Measurements from ENCODE around the gene FOXE1. TPM values are rescaled to one million over a fixed set of nuclear protein-coding genes. Genes with fewer than 3 reads are reported as not detected.

The FOXE1 gene
- total RNA-seq, 1 experiment from 2014 or later = not detected

DNA sequence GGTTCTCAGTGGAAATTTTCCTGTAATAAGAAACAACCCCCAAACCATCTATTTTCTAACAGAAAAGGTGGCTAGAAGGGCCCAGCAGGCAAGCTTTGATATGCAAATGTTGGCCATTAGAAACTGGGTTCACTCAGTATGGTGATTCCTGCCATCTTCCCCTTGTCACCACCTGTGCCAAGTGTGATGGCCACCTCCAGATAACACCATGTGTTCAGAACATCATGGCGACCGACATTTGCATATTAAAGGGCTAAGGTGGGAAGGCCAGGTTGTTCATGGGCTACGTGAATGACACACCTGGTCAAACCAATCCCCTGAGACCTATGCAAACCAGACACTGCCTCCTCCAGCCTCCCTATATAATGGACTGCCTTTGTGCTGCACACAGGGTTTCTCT lies 20.4 kb downstream of the FOXE1 start:
- Mint-ChIP-seq H3K27me3 (ENCODE audit: low read depth) (peaks cover 53% of the 10 kb centered on the region), H3K4me1 (peaks cover 18 to 22% of the 10 kb centered on the region in 2 experiments), H3K36me3 (ENCODE audit: insufficient read depth in 1 of 3, low read depth in 3 of 3) (no peaks in the 10 kb centered on the region; a peak in 1 of 7 replicates), H3K4me3 (no peak overlapping the region), H3K9me3 (peaks cover 2 to 4% of the 10 kb centered on the region in 2 experiments; a peak in 3 of 5 replicates), H3K27ac (no peak overlapping the region)
- no CpG with 5 or more reads among the region's 3 CpGs for WGBS (ENCODE audit: extremely low coverage, insufficient read length, low lambda C conversion rate)
- no peaks in the 10 kb centered on the region for H3K9me3 ChIP-seq (ENCODE audit: control insufficient read depth, low read depth, low read length)
- DNase-seq = peak; percentile 66
- no peak overlapping the region for H2BK15ac ChIP-seq (ENCODE audit: low read depth, low read length)
- H4K8ac ChIP-seq (replicated peaks; ENCODE audit: insufficient read length, low read depth, low read length) = no peak overlapping the region
- no peak overlapping the region for H3K4me2 ChIP-seq (ENCODE audit: insufficient read depth, insufficient read length, low read length)
- H3K79me1 ChIP-seq (ENCODE audit: insufficient read depth, low read depth, low read length, poor library complexity, severe bottlenecking) = no peaks in the 10 kb centered on the region
- no peaks in the 10 kb centered on the region for H3K79me2 ChIP-seq (ENCODE audit: insufficient read depth, low read length)
- H2BK12ac ChIP-seq (ENCODE audit: insufficient read length, low read depth, low read length) = no peak overlapping the region
- H3K9ac ChIP-seq (ENCODE audit: extremely low read depth, insufficient read length, low read length) = no peak overlapping the region
- no peak overlapping the region for H4K5ac ChIP-seq (ENCODE audit: insufficient read length, low read depth, low read length)
- no peak overlapping the region for H2BK5ac ChIP-seq (ENCODE audit: insufficient read length, low read length)
- no peak overlapping the region for H3K27ac ChIP-seq (ENCODE audit: insufficient read length, low read depth, low read length)
- H2BK20ac ChIP-seq (ENCODE audit: low read depth, low read length, poor library complexity, severe bottlenecking) = no peak overlapping the region
- no peaks in the 10 kb centered on the region for H4K20me1 ChIP-seq (ENCODE audit: control insufficient read depth, insufficient read depth, insufficient read length)
- H3K4me1 ChIP-seq (ENCODE audit: insufficient read depth, low read length) = peaks cover 6% of the 10 kb centered on the region; the same call in 1 of the 2 replicates
- H3K27me3 ChIP-seq (ENCODE audit: insufficient read depth, low read length) = no peaks in the 10 kb centered on the region
- no peak overlapping the region for H3T11ph ChIP-seq (ENCODE audit: low read length)
- no peak overlapping the region for H3K4ac ChIP-seq (ENCODE audit: low read depth, low read length)
- H3K23ac ChIP-seq (ENCODE audit: insufficient read length, low read depth, low read length) = no peak overlapping the region
- H3K14ac ChIP-seq (ENCODE audit: insufficient read depth, low read length) = no peak overlapping the region
- H3K56ac ChIP-seq (ENCODE audit: insufficient read length, low read depth, low read length) = no peak overlapping the region
- TF ChIP-seq, protein P1, sequence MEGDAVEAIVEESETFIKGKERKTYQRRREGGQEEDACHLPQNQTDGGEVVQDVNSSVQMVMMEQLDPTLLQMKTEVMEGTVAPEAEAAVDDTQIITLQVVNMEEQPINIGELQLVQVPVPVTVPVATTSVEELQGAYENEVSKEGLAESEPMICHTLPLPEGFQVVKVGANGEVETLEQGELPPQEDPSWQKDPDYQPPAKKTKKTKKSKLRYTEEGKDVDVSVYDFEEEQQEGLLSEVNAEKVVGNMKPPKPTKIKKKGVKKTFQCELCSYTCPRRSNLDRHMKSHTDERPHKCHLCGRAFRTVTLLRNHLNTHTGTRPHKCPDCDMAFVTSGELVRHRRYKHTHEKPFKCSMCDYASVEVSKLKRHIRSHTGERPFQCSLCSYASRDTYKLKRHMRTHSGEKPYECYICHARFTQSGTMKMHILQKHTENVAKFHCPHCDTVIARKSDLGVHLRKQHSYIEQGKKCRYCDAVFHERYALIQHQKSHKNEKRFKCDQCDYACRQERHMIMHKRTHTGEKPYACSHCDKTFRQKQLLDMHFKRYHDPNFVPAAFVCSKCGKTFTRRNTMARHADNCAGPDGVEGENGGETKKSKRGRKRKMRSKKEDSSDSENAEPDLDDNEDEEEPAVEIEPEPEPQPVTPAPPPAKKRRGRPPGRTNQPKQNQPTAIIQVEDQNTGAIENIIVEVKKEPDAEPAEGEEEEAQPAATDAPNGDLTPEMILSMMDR (conservative IDR thresholded peaks at IDR 0.05) = no peak
- H4K91ac ChIP-seq (ENCODE audit: insufficient read length, low read depth, low read length) = no peak overlapping the region
- H2BK120ac ChIP-seq (ENCODE audit: low read depth, low read length, poor library complexity, severe bottlenecking) = no peak overlapping the region
- no peaks in the 10 kb centered on the region for H3K23me2 ChIP-seq (ENCODE audit: insufficient read length, low read depth, low read length, poor library complexity, severe bottlenecking)
- H2AK5ac ChIP-seq (ENCODE audit: insufficient read length, low read length) = no peak overlapping the region
- H2AFZ ChIP-seq (ENCODE audit: low read length) = no peak overlapping the region
- no peak overlapping the region for H3K18ac ChIP-seq (ENCODE audit: insufficient read length, low read depth, low read length)
